HEK293 (cell line): Measurements from ENCODE around the gene KDM4B.

Source experiments
- CTCF ChIA-PET: fragments of 350-600 bp; formaldehyde crosslinking; extraction: SDS; loops from one replicate; lab custom pipeline; 2021; ENCODE audit warnings: antibody characterized with exemption; lab: Yijun Ruan, JAX
- POLR2A ChIA-PET: fragments of 300-600 bp; formaldehyde crosslinking; extraction: SDS; loops from one replicate; lab custom pipeline; 2020; ENCODE audit warnings: antibody characterized with exemption, inconsistent platforms; lab: Yijun Ruan, JAX
- H3K27ac ChIP-seq: fragments of 200-500 bp; sonication (Bioruptor generic); 2 replicates; pipeline ENCODE4 v1.5.1; 2014; ENCODE audit warnings: low read depth, low read length, control low read depth, inconsistent platforms; ENCODE audit errors: extremely low read depth
- H3K36me3 ChIP-seq, 2 experiments: fragments of 200-500 bp in 1 of 2; sonication (Bioruptor generic) in 1 of 2; 1 replicate in 1 of 2; 2 replicates in 1 of 2; pipeline ENCODE4 v1.5.1; 2014 to 2017; ENCODE audit warnings: inconsistent platforms in 2 of 2, low read length in 2 of 2; ENCODE audit not compliant: control insufficient read depth in 2 of 2, insufficient read depth in 1 of 2
- H3K4me1 ChIP-seq: fragments of 200-500 bp; sonication (Bioruptor generic); 2 replicates; pipeline ENCODE4 v1.5.1; 2014; ENCODE audit warnings: mild to moderate bottlenecking, low read length, inconsistent platforms; ENCODE audit not compliant: control insufficient read depth, insufficient read depth
- H3K4me3 ChIP-seq: 2 replicates; pipeline ENCODE4 v1.5.1; 2011; ENCODE audit warnings: low read depth, mild to moderate bottlenecking, control low read depth, low read length, moderate library complexity
- H3K9me3 ChIP-seq: fragments of 200-500 bp; sonication (Bioruptor generic); 2 replicates; pipeline ENCODE4 v1.5.1; 2014; ENCODE audit warnings: low read depth, low read length, inconsistent platforms; ENCODE audit not compliant: control insufficient read depth, insufficient read depth
- WT1 ChIP-seq: fragments of 450-650 bp; formaldehyde crosslinking; IDR thresholded peaks from 2 replicates; pipeline ENCODE4 v1.5.1; 2016; ENCODE audit warnings: missing biosample characterization, missing genetic modification characterization
- YY1 ChIP-seq: fragments of 450-650 bp; formaldehyde crosslinking; IDR thresholded peaks from 2 replicates; pipeline ENCODE4 v1.5.1; 2018; ENCODE audit warnings: missing biosample characterization, missing genetic modification characterization
- ZBTB49 ChIP-seq: fragments of 450-650 bp; formaldehyde crosslinking; IDR thresholded peaks from 2 replicates; pipeline ENCODE4 v1.5.1; 2016; ENCODE audit warnings: missing biosample characterization, missing genetic modification characterization, low read depth
- ZNF114 ChIP-seq: fragments of 450-650 bp; formaldehyde crosslinking; IDR thresholded peaks from 2 replicates; pipeline ENCODE4 v1.5.0; 2017; ENCODE audit warnings: missing biosample characterization, missing genetic modification characterization
- ZNF132 ChIP-seq: fragments of 450-650 bp; formaldehyde crosslinking; IDR thresholded peaks from 2 replicates; pipeline ENCODE4 v1.5.1; 2017; ENCODE audit warnings: missing biosample characterization, missing genetic modification characterization, borderline replicate concordance
- ZNF133 ChIP-seq: fragments of 450-650 bp; formaldehyde crosslinking; IDR thresholded peaks from 2 replicates; pipeline ENCODE4 v1.5.1; 2016; ENCODE audit warnings: missing biosample characterization, missing genetic modification characterization
- ZNF140 ChIP-seq: fragments of 450-650 bp; formaldehyde crosslinking; IDR thresholded peaks from 2 replicates; pipeline ENCODE4 v1.5.1; 2016; ENCODE audit warnings: missing biosample characterization, missing genetic modification characterization
- ZNF169 ChIP-seq: fragments of 450-650 bp; formaldehyde crosslinking; IDR thresholded peaks from 2 replicates; pipeline ENCODE4 v1.5.1; 2016; ENCODE audit warnings: missing biosample characterization, missing genetic modification characterization
- ZNF26 ChIP-seq: fragments of 450-650 bp; formaldehyde crosslinking; IDR thresholded peaks from 2 replicates; pipeline ENCODE4 v1.5.1; 2016; ENCODE audit warnings: missing biosample characterization, missing genetic modification characterization
- ZNF274 ChIP-seq, 2 experiments: fragments of 200-500 bp in 1 of 2; fragments of 450-650 bp in 1 of 2; sonication (Bioruptor generic) in 1 of 2; formaldehyde crosslinking in 1 of 2; IDR thresholded peaks; 2 replicates each; pipeline versions ENCODE4 v1.5.1 to v1.6.1; 2014 to 2016; ENCODE audit warnings: borderline replicate concordance in 1 of 2, inconsistent platforms in 1 of 2, low read length in 1 of 2, missing biosample characterization in 1 of 2, missing genetic modification characterization in 1 of 2
- ZNF280D ChIP-seq: fragments of 450-650 bp; formaldehyde crosslinking; IDR thresholded peaks from 2 replicates; pipeline ENCODE4 v1.5.1; 2016; ENCODE audit warnings: missing biosample characterization, missing genetic modification characterization
- ZNF398 ChIP-seq: fragments of 450-650 bp; formaldehyde crosslinking; IDR thresholded peaks from 2 replicates; pipeline ENCODE4 v1.5.1; 2017; ENCODE audit warnings: missing biosample characterization, missing genetic modification characterization
- ZNF510 ChIP-seq: fragments of 450-650 bp; formaldehyde crosslinking; IDR thresholded peaks from 2 replicates; pipeline ENCODE4 v1.5.1; 2018; ENCODE audit warnings: mild to moderate bottlenecking, missing genetic modification characterization, missing biosample characterization; ENCODE audit not compliant: insufficient replicate concordance
- ZNF514 ChIP-seq: fragments of 450-650 bp; formaldehyde crosslinking; IDR thresholded peaks from 2 replicates; pipeline ENCODE4 v1.5.1; 2016; ENCODE audit warnings: missing biosample characterization, missing genetic modification characterization
- ZNF596 ChIP-seq: fragments of 450-650 bp; IDR thresholded peaks from 2 replicates; pipeline ENCODE4 v1.5.0; 2018; ENCODE audit warnings: missing biosample characterization, mild to moderate bottlenecking, missing genetic modification characterization, moderate library complexity
- ZNF629 ChIP-seq: fragments of 450-650 bp; formaldehyde crosslinking; IDR thresholded peaks from 2 replicates; pipeline ENCODE4 v1.5.1; 2017; ENCODE audit warnings: missing biosample characterization, missing genetic modification characterization
- ZNF792 ChIP-seq: fragments of 450-650 bp; formaldehyde crosslinking; IDR thresholded peaks from 2 replicates; pipeline ENCODE4 v1.5.1; 2016; ENCODE audit warnings: missing biosample characterization, missing genetic modification characterization
- ZSCAN5A ChIP-seq: fragments of 450-650 bp; formaldehyde crosslinking; IDR thresholded peaks from 2 replicates; pipeline ENCODE4 v1.5.1; 2016; ENCODE audit warnings: missing biosample characterization, missing genetic modification characterization

KDM4B gene

GRCh38 chr19:5103812-5104410 is 135.0 kb downstream of the KDM4B start:
- Histone ChIP-seq H3K4me1 (no peaks in the 10 kb centered on the region), H3K27ac (no peak overlapping the region), H3K9me3 (no peaks in the 10 kb centered on the region), H3K36me3 (peaks cover 0 to 12% of the 10 kb centered on the region in 2 experiments; a peak in 1 of 3 replicates), H3K4me3 (no peak overlapping the region)
- ChIA-PET POLR2A (interaction anchor here (0.5 kb wide), 1 partner anchor 353 kb away, joined by 3 read pairs; no protein-coding TSS in a partner anchor), CTCF (interaction anchor here (0.6 kb wide), 1 partner anchor 700 kb away, joined by 3 read pairs; no protein-coding TSS in a partner anchor)
- TF ChIP-seq ZNF132 (tag by site-specific recombination) (no peak), ZNF398 (tag by site-specific recombination) (no peak), ZNF510 (tag by site-specific recombination) (no peak), ZBTB49 (tag by site-specific recombination) (no peak), ZNF140 (tag by site-specific recombination) (no peak), ZNF514 (tag by site-specific recombination) (no peak), ZNF133 (no peak), ZNF114 (no peak), ZNF169 (tag by site-specific recombination) (no peak), WT1 (tag by site-specific recombination) (no peak), ZNF792 (no peak), ZNF629 (tag by site-specific recombination) (no peak), ZNF280D (no peak), ZNF274 (IDR thresholded peaks at IDR 0.05; ENCODE audit: low read length) (no peak), ZNF274 (tag by site-specific recombination; IDR thresholded peaks at IDR 0.05; ENCODE audit: borderline replicate concordance) (no peak)

- ChIA-PET POLR2A (no interaction called here), CTCF (interaction anchor here (0.6 kb wide), 1 partner anchor 1360 kb away, joined by 3 read pairs; no protein-coding TSS in a partner anchor)
- Histone ChIP-seq H3K4me3 (no peak overlapping the region), H3K4me1 (no peaks in the 10 kb centered on the region), H3K27ac (no peak overlapping the region), H3K9me3 (no peaks in the 10 kb centered on the region), H3K36me3 (peaks cover 0 to 7% of the 10 kb centered on the region in 2 experiments; a peak in 1 of 3 replicates)
- TF ChIP-seq YY1 (no peak), ZSCAN5A (tag by site-specific recombination) (no peak), ZNF596 (tag by site-specific recombination) (no peak), ZNF26 (no peak)
Measured at GRCh38 chr19:5104871-5105351, 136.0 kb downstream of the KDM4B start.
